Caki2 (cell line): ENCODE data around the gene VGLL2. TPM values are rescaled to one million over a fixed set of nuclear protein-coding genes. Genes with fewer than 3 reads are reported as not detected.

Experiments
- DNase-seq: peaks from one replicate; pipeline ENCODE4 v3.0.0-alpha.2; 2015; ENCODE audit warnings: low read depth
- in situ Hi-C: cut with HindIII; loops from 2 replicates; pipeline ENCODE4 v1.10.0; 2016; ENCODE audit warnings: low sequenced_read_pairs, low pct_unique_long_range_greater_than_20kb, mixed read lengths
- total RNA-seq: library from RNA; depleted of rRNA; stranded (reverse); fragments of >200 nt; shearing (Covaris generic); gene quantifications from 2 replicates; pipeline ENCODE4 v1.2.3, GENCODE V29; 2014; ENCODE audit warnings: low replicate concordance

VGLL2 gene
- total RNA-seq, 1 experiment from 2014 or later = not detected

DNA sequence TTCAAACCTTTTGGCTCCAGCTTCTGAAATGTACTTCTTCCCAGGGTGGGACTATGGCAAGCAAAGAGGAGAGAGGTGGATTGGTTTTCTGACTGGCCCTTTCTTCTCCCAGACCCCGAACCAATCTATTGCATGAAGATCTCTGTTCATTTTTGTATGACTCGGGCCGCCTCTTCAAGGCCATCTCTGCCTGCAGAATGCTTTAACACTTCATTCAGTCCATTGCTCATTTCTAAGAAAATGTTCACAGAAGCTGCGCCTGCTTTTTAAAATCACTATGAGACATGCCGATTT is 1.6 kb downstream of the VGLL2 start:
- in situ Hi-C loops = no loop called here

GRCh38 chr6:117267766-117268534 is 2.6 kb downstream of the VGLL2 start:
- DNase-seq = no peak
- in situ Hi-C loops = no loop called here

More for the DNA sequence above, 1.6 kb downstream of the VGLL2 start:
- no peak for DNase-seq

- in situ Hi-C loops = no loop called here
- no peak for DNase-seq
These were observed 3.6 kb downstream of the VGLL2 start for GRCh38 chr6:117268924-117269323.

GRCh38 chr6:117269638-117270054 is 4.3 kb downstream of the VGLL2 start:
- no peak for DNase-seq
- in situ Hi-C loops = no loop called here

DNA sequence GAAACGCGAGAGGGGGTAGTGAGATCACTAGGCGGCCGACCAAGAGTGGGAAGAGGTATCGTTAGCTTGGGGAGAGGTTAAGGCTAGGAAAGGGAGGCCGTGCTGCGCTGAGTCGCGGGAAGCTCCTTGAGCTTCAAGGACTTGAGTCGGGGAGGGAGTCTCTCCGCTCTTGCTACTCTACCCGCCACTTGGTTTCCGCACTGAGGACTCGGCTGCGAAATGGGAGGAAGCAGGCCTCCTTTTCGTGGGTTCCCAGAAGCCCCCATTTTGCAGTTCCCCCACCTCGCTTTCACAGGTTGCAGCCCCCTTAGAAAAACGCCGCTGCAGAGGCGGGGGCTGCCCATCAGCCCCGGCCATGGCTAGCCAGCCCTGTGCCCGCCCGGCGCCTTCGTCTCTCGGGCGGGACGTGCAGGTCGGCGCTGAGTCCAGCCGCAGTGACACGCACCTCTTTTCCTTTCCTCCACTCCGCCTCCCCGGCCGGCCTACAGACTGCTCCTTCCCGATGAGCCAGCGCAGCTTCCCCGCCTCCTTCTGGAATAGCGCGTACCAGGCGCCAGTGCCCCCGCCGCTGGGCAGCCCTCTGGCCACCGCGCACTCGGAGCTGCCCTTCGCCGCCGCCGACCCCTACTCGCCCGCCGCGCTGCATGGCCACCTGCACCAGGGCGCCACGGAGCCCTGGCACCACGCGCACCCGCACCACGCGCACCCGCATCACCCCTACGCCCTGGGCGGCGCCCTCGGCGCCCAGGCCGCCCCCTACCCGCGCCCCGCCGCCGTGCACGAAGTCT is 4.9 kb downstream of the VGLL2 start:
- DNase-seq = no peak
- in situ Hi-C loops = no loop called here

GRCh38 chr6:117270843-117271507 is 5.6 kb downstream of the VGLL2 start:
- DNase-seq = no peak
- in situ Hi-C loops = no loop called here

- no peak for DNase-seq
- in situ Hi-C loops = no loop called here
These were observed 6.9 kb downstream of the VGLL2 start for GRCh38 chr6:117272032-117272866.

DNA sequence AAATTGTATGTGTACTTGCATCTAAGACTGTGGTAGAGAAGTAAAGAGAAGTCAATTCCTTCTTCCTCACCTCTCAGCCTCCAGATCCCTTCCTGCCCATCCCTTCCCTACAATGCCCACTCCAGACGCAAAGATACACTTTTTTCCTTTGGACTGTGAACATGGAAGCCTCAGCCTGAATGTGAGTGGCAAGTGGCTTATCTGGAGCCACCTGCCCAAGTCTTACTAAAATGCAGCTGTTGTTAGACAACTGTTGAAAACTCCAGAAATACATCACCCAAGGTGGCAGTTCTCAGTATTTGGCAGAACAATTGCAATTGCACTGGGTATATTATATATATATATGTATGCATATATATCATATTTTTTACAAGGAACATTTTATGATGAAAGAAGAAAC is 7.5 kb downstream of the VGLL2 start:
- in situ Hi-C loops = no loop called here
- DNase-seq = no peak

- in situ Hi-C loops = no loop called here
- no peak for DNase-seq
These were observed 9.8 kb downstream of the VGLL2 start for GRCh38 chr6:117275205-117275604.

DNA sequence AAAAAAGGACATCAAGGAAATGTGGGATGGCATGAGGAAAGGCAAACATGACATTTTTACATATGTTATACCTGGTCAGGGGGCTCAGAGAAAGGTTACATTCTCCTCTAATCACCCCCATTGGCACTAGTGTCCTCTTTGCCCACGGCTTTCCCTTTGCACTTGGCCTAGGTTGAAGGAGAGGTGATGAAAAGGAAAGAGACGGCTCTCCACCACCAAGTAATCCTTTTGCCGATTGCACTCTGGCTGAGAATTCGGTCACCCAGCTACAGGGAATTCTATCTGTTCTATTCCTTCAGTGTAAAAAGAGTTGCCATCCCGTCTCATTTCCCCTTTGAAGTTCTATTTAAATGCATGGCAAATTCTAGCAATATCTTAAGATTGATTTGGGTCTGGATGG is 10.4 kb downstream of the VGLL2 start:
- in situ Hi-C loops = no loop called here
- DNase-seq = no peak

DNA sequence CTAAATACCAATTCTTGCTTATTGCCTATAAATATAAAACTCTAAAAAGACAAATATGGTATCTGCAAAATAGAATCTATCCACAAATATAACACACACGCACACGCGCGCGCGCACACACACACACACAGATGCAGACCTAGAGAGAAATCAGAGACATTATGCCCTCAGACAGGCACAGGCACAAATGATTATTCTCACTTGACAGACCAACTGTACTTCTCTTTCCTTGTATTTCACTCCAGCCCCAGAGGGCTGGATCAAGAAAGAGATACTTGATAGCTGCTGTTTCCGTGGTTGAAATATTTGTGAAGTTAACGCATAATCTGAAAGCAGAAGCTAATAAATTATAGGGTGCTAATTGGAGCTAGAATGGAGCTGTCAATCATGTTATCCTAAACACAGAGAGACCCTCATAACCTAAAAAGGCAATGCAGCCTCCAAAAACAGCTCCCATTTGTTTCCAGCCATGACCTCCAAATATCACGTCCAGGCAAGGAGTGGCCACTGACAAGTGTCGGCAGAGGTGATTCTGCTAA is 11.5 kb downstream of the VGLL2 start:
- in situ Hi-C loops = no loop called here

DNA sequence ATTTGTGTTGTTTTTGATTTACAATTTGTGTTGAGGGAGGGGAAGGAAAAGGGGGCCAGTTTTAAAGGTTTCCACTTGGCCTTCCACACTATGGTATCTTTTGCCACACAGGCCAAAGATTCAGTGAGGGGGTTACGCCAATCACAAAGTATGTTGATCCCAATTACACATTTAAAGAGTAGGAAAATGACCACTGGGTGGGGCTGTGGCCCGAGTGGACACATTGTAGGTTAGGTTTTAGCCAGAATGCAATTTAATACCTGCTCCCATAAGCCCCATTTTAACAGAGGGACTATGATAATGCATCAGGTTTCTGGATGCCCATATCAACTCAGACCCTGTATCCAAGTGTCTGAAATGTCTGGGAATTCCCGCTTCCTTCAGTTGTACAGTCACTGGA is 15.6 kb downstream of the VGLL2 start:
- in situ Hi-C loops = no loop called here
- no peak for DNase-seq

More for the DNA sequence above, 11.5 kb downstream of the VGLL2 start:
- DNase-seq = no peak

GRCh38 chr6:117288083-117288715 is 22.8 kb downstream of the VGLL2 start:
- in situ Hi-C loops = no loop called here
- DNase-seq = no peak

DNA sequence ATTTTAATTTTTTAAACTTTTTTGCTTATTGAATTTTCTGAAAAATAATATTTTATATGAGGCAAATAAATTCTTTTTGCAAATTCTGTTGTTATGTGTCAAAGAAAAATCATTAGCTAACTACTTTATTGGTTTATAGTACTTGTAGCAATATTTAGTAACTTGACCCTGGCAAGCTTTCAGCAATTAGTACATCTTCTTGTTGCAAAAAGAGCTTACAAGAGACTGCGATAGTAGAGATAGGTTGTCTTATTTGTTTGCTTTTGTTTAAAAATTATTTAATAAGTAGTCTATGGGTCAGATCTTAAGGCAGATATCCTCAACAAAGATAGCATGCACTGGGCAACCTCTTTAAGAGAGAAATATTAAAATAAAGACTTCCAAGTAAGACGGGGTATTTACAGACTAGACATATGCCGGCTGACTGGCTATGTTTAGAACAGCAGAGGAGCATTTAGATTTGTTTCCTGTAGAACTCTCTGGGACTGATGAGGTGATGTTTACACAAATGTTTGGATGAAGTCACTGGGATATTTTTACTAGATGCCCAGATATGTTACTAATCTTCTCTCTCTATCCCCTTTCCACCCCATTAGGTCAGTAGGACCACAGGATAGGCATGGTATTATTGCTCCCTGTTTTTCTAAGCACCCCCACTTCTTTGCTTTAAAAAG is 25.0 kb downstream of the VGLL2 start:
- in situ Hi-C loops = no loop called here
- DNase-seq = no peak

DNA sequence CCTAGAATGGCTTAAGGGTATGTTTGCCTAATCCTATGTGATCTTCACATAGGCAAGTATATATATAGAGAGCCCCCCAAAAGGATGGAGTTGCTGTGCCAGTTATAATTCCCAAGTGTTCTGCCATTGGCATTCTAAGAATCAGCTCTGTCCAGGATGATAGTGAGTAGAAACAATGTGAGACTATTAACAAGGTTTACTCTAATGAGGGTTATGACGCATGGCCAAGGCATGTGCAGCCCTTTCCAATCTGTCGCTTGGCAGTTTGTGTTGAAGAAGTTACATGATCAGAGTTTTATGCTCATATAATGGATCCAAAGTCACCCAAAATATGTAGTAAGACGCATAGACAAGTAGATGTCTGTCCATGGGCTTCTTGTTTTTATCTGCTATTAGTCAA is 33.6 kb downstream of the VGLL2 start:
- no peak for DNase-seq
- in situ Hi-C loops = no loop called here

DNA sequence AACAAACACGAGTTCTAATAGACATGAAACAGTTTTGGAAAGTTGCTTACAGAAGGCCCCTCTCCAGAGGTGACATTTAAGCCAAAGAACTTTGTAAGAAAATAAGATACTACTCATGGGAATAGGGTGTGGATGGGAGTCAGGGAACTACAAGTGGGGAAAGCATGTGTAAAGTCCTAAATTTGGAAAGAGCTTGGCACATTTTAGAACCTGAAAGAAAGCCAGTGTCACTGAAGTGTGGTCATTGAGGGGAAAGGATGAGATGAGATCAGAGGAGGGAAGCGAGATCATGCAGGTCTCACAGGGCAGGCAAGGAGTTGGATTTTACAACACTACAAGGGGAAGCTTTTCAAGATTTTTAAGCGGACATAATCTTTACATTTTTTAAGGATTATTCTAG is 38.0 kb downstream of the VGLL2 start:
- in situ Hi-C loops = no loop called here
- no peak for DNase-seq

DNA sequence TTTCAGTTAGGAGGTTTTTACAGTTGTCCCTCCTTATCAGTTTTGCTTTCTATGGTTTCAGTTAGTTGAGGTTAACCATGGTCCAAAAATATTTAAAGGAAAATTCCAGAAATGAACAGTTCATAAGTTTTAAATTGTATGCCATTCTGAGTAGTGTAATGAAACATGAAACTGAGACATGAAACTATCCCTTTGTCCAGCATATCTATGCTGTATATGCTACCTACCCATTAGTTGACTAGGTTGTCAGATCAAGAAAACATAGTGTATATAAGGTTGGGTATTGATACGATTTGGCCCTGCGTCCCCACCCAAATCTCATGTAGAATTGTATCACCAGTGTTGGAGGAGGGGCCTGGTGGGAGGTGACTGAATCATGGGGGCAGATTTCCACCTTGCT is 39.1 kb downstream of the VGLL2 start:
- in situ Hi-C loops = no loop called here
- DNase-seq = no peak
